GM23248 (cell line): ENCODE measurements around the gene FOXN3.

ENCODE experiments used
- EZH2 ChIP-seq: fragments of 200-600 bp; sonication (generic); IDR thresholded peaks from 2 replicates; pipeline ENCODE4 v1.6.1; 2018; ENCODE audit warnings: antibody characterized with exemption, mild to moderate bottlenecking; ENCODE audit not compliant: insufficient read depth, poor library complexity, severe bottlenecking
- EZH2phosphoT487 ChIP-seq: fragments of 200-600 bp; sonication (generic); IDR thresholded peaks from 2 replicates; pipeline ENCODE4 v1.6.1; 2018; ENCODE audit warnings: antibody characterized with exemption, moderate library complexity, mild to moderate bottlenecking, low read depth; ENCODE audit not compliant: insufficient read depth

DNA sequence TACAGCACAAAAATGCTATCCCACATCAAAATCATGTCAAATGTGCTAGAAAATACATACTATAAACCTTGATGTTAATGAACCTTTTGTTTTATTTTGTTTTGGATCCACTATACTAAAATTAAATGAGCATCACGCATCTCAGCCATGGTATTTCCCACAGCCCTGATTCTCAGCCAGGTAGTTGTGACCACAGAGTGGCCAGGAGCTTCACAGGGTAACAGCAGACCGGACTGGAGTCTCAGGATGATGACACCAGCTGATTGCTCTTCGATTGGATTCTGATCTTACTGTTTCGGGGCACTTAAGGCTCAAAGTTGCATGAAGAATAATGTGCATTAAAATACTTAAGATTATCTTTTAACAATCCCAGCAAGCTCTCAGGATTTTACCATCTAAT is 134.8 kb downstream of the FOXN3 start:
- no peak for TF ChIP-seq EZH2
- no peak for TF ChIP-seq EZH2phosphoT487
